ENCODE data around the gene CSRP1.

CSRP1 gene

DNA sequence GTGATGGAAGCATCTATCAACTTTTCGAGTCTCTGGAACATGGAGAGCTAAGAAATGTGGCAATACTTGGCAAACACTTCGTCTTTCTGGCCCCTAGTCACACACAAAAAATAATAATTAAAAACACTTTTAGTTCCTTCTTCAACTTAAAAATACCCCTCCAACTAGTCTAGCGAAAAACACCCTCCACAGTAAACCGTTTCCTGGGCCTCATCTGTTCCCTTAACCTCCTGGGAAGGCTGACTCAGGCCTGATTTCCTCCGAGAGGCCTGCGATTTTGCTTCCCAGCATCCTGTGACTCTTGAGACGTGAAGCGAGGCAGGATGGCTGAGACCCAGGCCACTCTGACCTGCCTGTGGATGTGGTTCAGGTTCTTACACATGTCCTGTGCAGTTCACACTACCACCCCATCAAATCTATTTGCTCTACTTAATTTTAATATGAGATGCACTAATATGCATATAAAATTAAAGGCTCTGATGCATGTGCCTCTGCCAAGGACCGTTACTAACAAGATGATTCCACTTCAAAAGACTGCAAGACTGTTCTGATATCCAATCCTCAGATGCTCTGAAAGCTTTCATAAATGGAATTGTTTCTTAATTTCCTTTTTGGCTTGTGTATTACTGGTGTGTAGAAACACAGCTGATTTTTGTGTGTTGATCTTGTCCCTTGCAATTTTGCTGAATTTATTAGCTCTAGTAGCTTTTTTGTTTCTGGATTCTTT, 35.5 kb upstream of the CSRP1 start:
- Histone ChIP-seq H3K4me1 (ENCODE audit: insufficient read depth, low read length) (peaks cover 16% of the 10 kb centered on the region), H3K27me3 (ENCODE audit: insufficient read depth, low read length) (peaks cover 33% of the 10 kb centered on the region), H2AFZ (ENCODE audit: low read depth, low read length) (no peak overlapping the region), H3K9me3 (ENCODE audit: low read length) (no peaks in the 10 kb centered on the region), H3K4me3 (ENCODE audit: low read length) (no peak overlapping the region), H3K36me3 (ENCODE audit: insufficient read depth, low read length) (no peaks in the 10 kb centered on the region)

DNA sequence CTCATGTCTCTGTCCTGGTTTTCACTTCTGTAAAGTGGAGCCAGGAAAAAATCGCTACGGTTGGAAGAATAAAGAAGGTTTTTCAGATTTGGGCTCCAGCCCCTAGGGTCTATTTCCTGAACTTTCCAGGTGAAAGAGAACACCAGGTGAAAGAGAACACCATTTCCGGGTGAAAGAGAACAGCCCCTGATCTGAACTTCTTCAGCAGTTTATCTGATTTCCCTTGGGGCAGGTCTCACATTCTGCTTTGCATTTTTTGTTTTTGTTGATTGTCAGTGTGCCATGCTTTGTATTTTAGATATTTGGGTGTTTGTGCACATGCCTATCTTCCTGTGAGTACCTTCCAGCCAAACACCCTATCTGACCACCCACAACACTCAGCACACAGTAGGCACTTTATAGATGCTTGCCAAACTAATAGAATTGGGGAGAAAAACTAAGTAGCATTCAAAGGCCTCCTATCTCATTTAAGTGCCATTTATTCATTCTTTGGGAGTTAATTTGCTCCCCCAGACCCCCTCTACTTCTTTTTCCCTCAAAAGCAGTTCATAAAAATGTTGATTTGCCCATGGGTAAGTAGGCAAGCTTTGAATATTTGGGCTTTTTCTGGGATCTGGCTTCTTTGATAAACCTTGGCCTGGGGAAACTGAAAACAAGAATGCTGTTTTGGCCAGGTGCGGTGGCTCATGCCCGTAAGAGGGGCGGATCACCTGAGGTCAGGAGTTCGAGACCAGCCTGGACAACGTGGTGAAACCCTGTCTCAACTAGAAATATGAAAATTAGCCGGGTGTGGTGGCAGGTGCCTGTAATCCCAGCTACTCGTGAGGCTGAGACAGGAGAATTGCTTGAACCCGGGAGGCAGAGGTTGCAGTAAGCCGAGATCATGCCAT, 34.2 kb upstream of the CSRP1 start:
- H3K9me3 ChIP-seq (ENCODE audit: low read length): no peaks in the 10 kb centered on the region
- peak overlapping the region; percentile 53 for H3K4me3 ChIP-seq (ENCODE audit: low read length)
- H2AFZ ChIP-seq (ENCODE audit: low read depth, low read length): no peak overlapping the region
- peaks cover 46% of the 10 kb centered on the region for H3K27me3 ChIP-seq (ENCODE audit: insufficient read depth, low read length)
- peaks cover 16% of the 10 kb centered on the region for H3K4me1 ChIP-seq (ENCODE audit: insufficient read depth, low read length)
- no peaks in the 10 kb centered on the region for H3K36me3 ChIP-seq (ENCODE audit: insufficient read depth, low read length)

DNA sequence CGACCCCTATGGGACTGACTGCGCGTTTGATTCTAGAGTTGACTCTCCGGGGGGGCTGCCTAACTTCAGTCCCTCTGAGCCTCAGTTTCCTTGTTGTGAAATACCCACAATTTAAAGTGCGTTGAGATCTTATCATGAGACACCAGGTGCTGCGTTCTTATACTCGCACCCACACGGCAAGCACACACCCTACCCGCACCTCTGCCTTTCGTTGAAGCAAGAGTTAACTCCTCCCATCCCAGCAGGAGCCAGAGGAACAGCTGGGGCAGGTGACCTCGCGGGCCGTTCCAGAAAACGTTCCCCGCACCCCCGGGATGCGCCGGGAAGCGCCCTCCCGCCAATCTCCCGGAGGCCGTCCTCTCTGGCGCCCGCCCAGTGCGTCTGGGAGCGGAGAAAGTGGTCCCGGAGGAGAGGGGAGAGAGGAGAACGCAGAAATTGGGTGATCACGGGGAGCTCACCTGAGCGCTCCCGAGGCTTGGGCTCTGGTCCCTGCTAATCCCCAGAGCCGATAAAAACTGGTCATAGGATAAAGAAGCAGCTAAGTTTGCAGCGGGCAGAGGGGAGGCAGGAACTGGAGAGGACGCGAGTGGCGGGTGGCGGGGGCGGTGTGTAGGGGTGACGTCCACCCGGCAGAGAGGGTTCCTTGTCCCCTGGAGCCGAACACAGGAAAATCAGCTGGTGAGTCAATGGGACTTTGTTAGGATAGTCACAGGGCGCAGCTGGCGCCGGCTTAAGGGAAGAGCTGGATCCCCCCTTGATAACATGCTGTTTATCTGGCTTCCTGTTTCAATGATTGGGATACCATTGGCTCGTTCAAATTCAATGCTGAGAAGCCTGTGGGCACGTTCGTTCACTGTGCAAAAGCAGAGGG, 32.9 kb upstream of the CSRP1 start:
- Histone ChIP-seq H3K9me3 (ENCODE audit: low read length) (no peaks in the 10 kb centered on the region), H3K4me3 (ENCODE audit: low read length) (peak overlapping the region; percentile 53), H3K4me1 (ENCODE audit: insufficient read depth, low read length) (peaks cover 16% of the 10 kb centered on the region), H3K27me3 (ENCODE audit: insufficient read depth, low read length) (peaks cover 58% of the 10 kb centered on the region), H3K36me3 (ENCODE audit: insufficient read depth, low read length) (no peaks in the 10 kb centered on the region), H2AFZ (ENCODE audit: low read depth, low read length) (peak overlapping the region; percentile 76)

DNA sequence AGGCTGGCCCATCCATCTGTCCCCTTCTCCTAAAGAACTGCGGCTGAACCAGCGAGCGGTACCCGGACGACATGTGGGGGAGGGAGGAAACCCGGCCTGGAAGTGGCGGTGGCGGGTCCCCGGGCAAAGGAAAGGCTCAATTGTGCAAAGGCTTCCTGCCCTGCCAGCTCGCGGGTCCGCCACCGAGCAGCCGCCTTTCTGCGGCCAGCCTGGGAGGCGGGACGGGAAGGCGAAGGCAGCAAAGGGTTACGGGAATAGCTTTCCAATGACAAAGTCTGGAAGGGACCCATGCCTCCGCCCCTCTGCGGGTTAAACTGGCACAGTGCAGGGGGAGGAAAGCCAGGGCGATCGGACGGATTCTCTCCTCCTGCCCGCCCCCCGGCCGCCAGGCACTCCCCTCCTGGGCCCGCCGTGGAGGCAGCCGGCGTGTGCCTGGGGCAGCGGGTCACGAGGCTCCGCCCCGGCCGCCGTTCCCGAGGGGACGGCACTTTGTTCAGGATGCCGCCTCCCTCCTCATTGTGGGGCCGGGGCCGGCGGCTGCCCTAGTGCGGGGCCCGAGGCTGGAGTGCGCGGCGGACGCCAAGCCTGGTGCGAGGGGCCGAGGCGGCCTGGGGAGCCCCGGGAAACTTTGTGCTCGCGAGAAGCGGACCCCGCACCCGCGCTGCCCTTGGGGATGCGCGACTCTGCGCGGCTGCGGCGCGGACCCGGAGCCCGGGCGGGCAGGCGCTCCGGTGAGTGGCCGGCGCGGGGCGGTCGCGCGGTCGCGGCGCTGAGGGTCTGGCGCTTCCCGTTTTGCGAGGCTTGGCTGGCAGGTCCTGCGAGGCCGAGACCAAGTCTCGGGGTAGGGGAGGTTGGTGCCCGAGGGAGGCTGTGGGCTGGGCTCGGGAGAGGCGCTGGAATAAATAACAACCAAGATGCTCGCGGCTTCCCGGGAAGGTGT, 32.0 kb upstream of the CSRP1 start, which contains the start of gene NAV1:
Gene NAV1 (plus strand): TSS at position 516 of the 940 bp plus-strand sequence. CDS start 83,758 bp downstream, outside the sequence.
- H3K4me1 ChIP-seq (ENCODE audit: insufficient read depth, low read length): peaks cover 16% of the 10 kb centered on the region
- H3K27me3 ChIP-seq (ENCODE audit: insufficient read depth, low read length): peaks cover 62% of the 10 kb centered on the region

DNA sequence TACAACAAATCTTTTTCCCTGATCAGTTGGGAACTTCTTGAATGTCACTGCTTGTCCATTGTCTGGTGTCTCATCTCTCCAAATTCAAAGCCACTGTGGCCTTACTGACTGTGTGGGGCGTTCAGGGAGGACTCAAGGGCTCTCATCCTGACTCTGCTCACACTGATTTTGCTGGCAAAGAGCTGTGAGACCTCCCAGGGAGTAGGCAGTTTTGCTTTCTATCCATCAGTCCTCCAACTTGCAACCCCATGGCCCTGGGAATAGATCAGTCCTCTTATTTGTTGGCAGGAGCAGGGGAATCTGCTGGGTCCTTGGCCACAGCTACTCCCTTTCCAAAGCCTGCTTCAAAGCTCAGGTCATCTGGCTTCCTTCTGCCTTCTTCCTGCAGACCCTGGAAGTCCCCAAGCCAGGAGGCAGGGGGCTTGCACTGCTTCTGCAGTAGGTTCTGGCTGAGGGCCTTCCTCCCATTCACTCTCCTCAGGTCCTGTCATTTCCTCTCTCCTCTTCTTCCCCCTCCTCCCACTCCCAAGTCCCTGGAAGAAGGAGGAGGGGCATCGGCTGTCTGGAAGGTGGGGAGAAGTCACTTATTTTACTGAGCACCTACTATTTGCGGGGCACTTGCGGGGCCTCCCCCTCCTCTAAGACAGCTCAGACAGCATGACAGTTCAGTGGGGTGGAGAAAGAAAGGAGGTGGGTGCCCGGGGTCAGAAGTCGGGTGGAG, 31.1 kb upstream of the CSRP1 start:
- Histone ChIP-seq H3K27me3 (ENCODE audit: insufficient read depth, low read length) (peaks cover 62% of the 10 kb centered on the region), H3K36me3 (ENCODE audit: insufficient read depth, low read length) (no peaks in the 10 kb centered on the region), H2AFZ (ENCODE audit: low read depth, low read length) (peak overlapping the region; percentile 76), H3K4me3 (ENCODE audit: low read length) (peak overlapping the region; percentile 53), H3K9me3 (ENCODE audit: low read length) (no peaks in the 10 kb centered on the region), H3K4me1 (ENCODE audit: insufficient read depth, low read length) (peaks cover 20% of the 10 kb centered on the region)

More for the DNA sequence above, 32.0 kb upstream of the CSRP1 start, which contains the start of gene NAV1:
- Histone ChIP-seq H2AFZ (ENCODE audit: low read depth, low read length) (peak within 1 kb of the TSS; percentile 76), H3K9me3 (ENCODE audit: low read length) (no peaks in the 10 kb centered on the region), H3K4me3 (ENCODE audit: low read length) (peak within 1 kb of the TSS; percentile 53), H3K36me3 (ENCODE audit: insufficient read depth, low read length) (no peaks in the 10 kb centered on the region)

DNA sequence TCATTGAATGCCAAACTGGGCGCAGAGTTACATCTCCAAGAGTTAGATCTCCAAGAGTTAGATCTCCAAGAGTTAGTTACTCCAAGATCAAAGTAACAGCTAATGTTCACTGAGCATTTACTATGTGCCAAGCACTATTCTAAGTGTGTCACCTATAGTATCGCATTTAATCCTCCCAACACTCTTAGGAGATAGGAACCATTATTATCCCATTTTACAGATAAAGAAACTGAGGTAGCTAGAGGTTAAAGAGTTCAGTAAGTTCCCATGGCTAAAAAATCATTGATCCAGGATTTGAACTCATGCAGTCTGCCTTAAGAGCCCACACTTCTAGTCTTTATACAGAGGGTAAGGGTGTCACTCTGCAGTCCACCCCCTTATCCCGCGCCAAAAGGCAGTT, 30.5 kb upstream of the CSRP1 start:
- Histone ChIP-seq H3K9me3 (ENCODE audit: low read length) (no peaks in the 10 kb centered on the region), H3K27me3 (ENCODE audit: insufficient read depth, low read length) (peaks cover 64% of the 10 kb centered on the region), H3K4me1 (ENCODE audit: insufficient read depth, low read length) (peaks cover 20% of the 10 kb centered on the region), H3K4me3 (ENCODE audit: low read length) (no peak overlapping the region), H3K36me3 (ENCODE audit: insufficient read depth, low read length) (no peaks in the 10 kb centered on the region), H2AFZ (ENCODE audit: low read depth, low read length) (no peak overlapping the region)

DNA sequence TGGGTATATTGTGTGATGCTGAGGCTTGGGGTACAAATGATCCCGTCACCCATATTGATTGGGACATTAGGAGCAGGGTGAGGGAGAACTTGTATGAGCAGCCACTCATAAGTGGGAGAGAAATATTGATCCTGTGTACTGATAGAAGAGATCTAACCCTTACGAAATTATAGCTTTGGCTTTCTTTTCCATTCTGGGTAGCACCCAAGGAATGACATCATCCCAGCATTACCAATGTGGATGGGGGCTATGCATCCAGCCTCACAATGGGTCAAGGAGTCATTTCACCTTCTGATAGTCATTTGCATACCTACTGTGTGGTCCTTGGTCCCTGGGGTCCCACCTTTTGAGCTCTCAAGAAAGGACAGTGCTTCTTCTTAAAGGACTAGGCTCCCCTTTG, 30.1 kb upstream of the CSRP1 start:
- Histone ChIP-seq H3K9me3 (ENCODE audit: low read length) (no peaks in the 10 kb centered on the region), H3K4me1 (ENCODE audit: insufficient read depth, low read length) (peaks cover 22% of the 10 kb centered on the region), H3K4me3 (ENCODE audit: low read length) (no peak overlapping the region), H3K27me3 (ENCODE audit: insufficient read depth, low read length) (peaks cover 63% of the 10 kb centered on the region), H2AFZ (ENCODE audit: low read depth, low read length) (no peak overlapping the region), H3K36me3 (ENCODE audit: insufficient read depth, low read length) (no peaks in the 10 kb centered on the region)

DNA sequence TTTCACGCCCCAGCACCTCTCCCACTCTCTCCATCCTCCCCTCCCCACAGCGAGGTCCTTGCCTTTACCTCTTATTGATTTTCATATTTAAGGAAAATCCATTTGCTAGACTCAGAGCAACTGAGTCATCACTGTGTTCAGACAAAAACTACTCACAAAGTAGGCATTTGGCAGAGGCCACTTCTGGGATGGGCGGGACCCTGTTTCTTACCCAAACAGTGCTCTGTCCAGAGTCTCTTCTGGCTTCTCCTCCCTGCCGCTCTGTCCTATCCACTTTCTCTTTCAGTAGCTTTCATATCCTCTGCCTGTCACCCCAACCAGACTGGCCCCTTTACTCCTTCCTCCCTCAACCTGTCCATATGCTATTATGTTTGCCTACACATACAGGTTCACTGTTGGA, 29.6 kb upstream of the CSRP1 start:
- Histone ChIP-seq H3K4me3 (ENCODE audit: low read length) (no peak overlapping the region), H3K4me1 (ENCODE audit: insufficient read depth, low read length) (peaks cover 24% of the 10 kb centered on the region), H3K27me3 (ENCODE audit: insufficient read depth, low read length) (peaks cover 62% of the 10 kb centered on the region), H3K9me3 (ENCODE audit: low read length) (no peaks in the 10 kb centered on the region), H2AFZ (ENCODE audit: low read depth, low read length) (no peak overlapping the region), H3K36me3 (ENCODE audit: insufficient read depth, low read length) (no peaks in the 10 kb centered on the region)

DNA sequence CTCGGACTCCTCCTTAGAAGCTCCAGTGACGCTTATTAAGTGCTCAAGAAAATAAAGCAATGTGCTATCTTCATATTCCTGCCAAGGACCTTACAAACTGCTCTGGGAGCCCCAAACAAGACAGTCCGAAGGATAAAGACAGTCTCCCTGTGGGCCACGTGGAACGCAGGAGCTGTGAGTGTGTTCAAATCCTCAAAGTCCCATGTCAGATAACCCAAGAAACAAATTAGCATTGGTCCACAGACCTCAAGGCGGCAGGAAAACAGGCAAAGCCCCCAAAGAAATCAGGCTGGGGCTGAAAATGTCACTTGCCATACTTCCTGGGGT, 29.0 kb upstream of the CSRP1 start:
- peaks cover 28% of the 10 kb centered on the region for H3K4me1 ChIP-seq (ENCODE audit: insufficient read depth, low read length)
- H2AFZ ChIP-seq (ENCODE audit: low read depth, low read length): no peak overlapping the region
- no peaks in the 10 kb centered on the region for H3K36me3 ChIP-seq (ENCODE audit: insufficient read depth, low read length)
- H3K27me3 ChIP-seq (ENCODE audit: insufficient read depth, low read length): peaks cover 60% of the 10 kb centered on the region
- no peak overlapping the region for H3K4me3 ChIP-seq (ENCODE audit: low read length)
- H3K9me3 ChIP-seq (ENCODE audit: low read length): no peaks in the 10 kb centered on the region

DNA sequence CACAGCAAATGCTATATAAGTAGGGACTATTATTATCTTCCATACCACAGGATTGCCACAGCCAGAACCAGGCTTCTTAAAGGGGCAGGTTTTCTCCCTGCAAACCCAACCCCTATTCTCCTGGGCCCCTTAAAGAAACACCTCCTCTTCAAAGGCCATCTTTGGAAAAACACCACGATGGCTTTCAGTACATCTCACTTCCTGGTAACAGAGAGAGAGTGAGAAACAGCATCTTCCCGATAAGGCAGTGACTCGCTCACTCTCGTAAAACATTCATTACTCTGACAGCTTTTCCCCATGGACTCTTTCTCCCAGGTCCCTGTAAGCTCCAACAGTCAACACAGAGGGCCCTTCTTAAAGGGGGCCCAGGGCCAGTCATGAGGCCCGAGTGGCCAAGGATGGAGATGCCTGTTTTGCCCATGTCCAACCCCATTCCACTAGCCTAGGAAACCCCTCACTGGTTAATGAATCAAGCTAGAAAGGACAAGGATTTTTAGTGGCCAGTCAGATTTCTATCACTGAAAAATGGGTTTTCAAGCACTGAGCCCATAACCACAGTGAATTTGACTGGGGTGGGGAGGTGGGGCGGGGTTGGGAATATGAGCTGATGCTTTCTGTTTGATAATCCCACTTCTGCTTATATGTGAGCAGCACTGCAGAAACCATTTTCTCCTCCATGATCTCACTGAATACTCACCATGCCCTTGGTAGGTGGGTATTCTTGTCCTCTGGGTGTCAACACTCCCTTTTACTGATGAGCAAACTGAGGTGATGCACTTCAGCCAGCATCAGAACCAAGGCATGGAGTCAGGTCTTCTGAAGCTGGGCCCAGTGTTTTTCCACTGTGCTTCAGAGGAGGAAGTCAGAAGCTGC, 28.4 kb upstream of the CSRP1 start:
- Histone ChIP-seq H3K27me3 (ENCODE audit: insufficient read depth, low read length) (peaks cover 54% of the 10 kb centered on the region), H3K4me3 (ENCODE audit: low read length) (no peak overlapping the region)

DNA sequence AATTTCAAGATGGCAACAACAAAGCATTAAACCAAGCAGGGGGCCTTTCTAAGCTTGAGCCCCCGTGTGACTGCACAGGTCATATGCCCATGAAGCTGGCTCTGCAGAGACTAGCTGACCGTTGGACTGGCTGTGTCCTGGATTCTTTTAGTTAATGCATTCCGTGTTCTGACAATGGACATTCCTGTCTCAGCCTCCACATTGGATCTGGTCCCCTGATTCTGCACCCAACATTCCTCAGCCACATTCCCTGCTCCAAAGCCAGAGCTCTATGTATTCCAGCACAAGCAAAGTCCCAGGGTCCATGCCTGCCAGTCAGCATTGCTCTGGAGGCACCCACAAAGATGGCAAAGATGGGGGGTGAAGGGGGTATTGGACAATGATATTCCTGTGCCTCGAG, 26.9 kb upstream of the CSRP1 start:
- Histone ChIP-seq H3K9me3 (ENCODE audit: low read length) (no peaks in the 10 kb centered on the region), H3K27me3 (ENCODE audit: insufficient read depth, low read length) (peaks cover 46% of the 10 kb centered on the region), H3K4me3 (ENCODE audit: low read length) (no peak overlapping the region), H2AFZ (ENCODE audit: low read depth, low read length) (no peak overlapping the region), H3K4me1 (ENCODE audit: insufficient read depth, low read length) (peaks cover 12% of the 10 kb centered on the region), H3K36me3 (ENCODE audit: insufficient read depth, low read length) (no peaks in the 10 kb centered on the region)

More for the DNA sequence above, 28.4 kb upstream of the CSRP1 start:
- H2AFZ ChIP-seq (ENCODE audit: low read depth, low read length): no peak overlapping the region
- peaks cover 24% of the 10 kb centered on the region for H3K4me1 ChIP-seq (ENCODE audit: insufficient read depth, low read length)
- no peaks in the 10 kb centered on the region for H3K36me3 ChIP-seq (ENCODE audit: insufficient read depth, low read length)
- no peaks in the 10 kb centered on the region for H3K9me3 ChIP-seq (ENCODE audit: low read length)

All from neuron (in vitro differentiated cells).